Prostate gland (tissue), 2 donors: ENCODE results near the gene LCE2D. TPM values are rescaled to one million over a fixed set of nuclear protein-coding genes. Genes with fewer than 3 reads are reported as not detected.
"Not testable (repeated sequence)": the region's sequence is repeated elsewhere in the genome, so short reads cannot be mapped to it uniquely, and the experiment has no call there.

Experiments
- DNase-seq: peaks from one replicate; pipeline ENCODE4 v3.0.0-alpha.2; 2019; ENCODE audit warnings: low spot score
- H3K27ac ChIP-seq, 2 donors: fragments of 200-600 bp; sonication (generic); 2 replicates each; pipeline ENCODE4 v1.5.1; 2017 to 2019
- H3K27me3 ChIP-seq: fragments of 200-600 bp; sonication (generic); replicated peaks from 2 replicates; pipeline ENCODE4 v1.5.1; 2019; ENCODE audit not compliant: insufficient read depth
- H3K36me3 ChIP-seq, 2 donors: fragments of 200-600 bp; sonication (generic); 1 replicate in 1 of 2; 2 replicates in 1 of 2; pipeline versions ENCODE4 v1.5.1 to v1.8.1; 2017 to 2019
- H3K4me1 ChIP-seq: fragments of 200-600 bp; sonication (generic); replicated peaks from 2 replicates; pipeline ENCODE4 v1.5.1; 2019
- H3K4me3 ChIP-seq, 2 donors: fragments of 200-600 bp; sonication (generic); 2 replicates each; pipeline ENCODE4 v1.5.1; 2017 to 2019
- H3K9me3 ChIP-seq: fragments of 200-600 bp; sonication (generic); 2 replicates; pipeline ENCODE4 v1.5.1; 2017
- CTCF ChIP-seq, 4 experiments: fragments of 200-600 bp in 2 of 4; fragments of 450-650 bp in 2 of 4; sonication (generic) in 2 of 4; IDR thresholded peaks; 1 replicate in 3 of 4; 2 replicates in 1 of 4; pipeline ENCODE4 v1.5.1; 2016 to 2019; ENCODE audit warnings: antibody characterized with exemption in 4 of 4, mild to moderate bottlenecking in 2 of 4, moderate library complexity in 2 of 4
- POLR2A ChIP-seq: fragments of 450-650 bp; IDR thresholded peaks from one replicate; pipeline ENCODE4 v1.6.1; 2016; ENCODE audit warnings: antibody characterized with exemption, mild to moderate bottlenecking
- POLR2AphosphoS5 ChIP-seq: sonication (generic); formaldehyde crosslinking; IDR thresholded peaks from one replicate; pipeline ENCODE4 v1.6.1; 2017; ENCODE audit warnings: antibody characterized with exemption
- WGBS: methylation state at CpG from one replicate; pipeline ENCODE4 v1.1.5; 2018; 5-methylcytosine and 5-hydroxymethylcytosine counted together
- intact Hi-C: fragments of 100-400 bp; cut with DNase I; formaldehyde crosslinking; loops from one replicate; pipeline ENCODE4 v1.14.2; 2022
- total RNA-seq, 2 donors: library from RNA; depleted of rRNA; stranded (reverse); fragments of >200 nt; gene quantifications; one replicate each; pipeline ENCODE4 v1.1.0, GENCODE V29; 2016

The LCE2D gene
- total RNA-seq, 2 donors from 2014 or later: not detected

DNA sequence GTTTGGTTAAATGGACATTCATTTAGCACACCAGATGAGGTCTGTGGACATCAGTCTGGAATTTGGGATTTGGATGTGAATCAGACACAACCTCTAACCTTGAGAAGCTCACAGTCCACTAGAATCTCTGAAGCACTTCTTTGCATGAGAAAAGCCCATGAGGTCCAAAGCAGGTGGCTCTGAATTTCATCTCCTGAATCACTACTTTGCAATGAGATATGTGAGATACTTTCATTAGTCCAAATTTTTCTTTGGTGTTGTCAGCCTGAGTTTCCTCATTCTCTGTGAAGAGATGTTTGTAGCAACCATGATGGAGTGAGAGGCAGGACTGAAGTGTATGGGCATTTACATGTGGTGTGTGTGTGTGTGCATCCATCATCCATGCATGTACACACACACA lies 16.5 kb upstream of the LCE2D start:
- Histone ChIP-seq H3K4me3 (no peak overlapping the region), H3K36me3 (no peaks in the 10 kb centered on the region), H3K27me3 (no peaks in the 10 kb centered on the region), H3K4me1 (no peaks in the 10 kb centered on the region), H3K27ac (no peak overlapping the region), H3K9me3 (no peaks in the 10 kb centered on the region)
- no peak for DNase-seq
- intact Hi-C loops: no loop called here
- TF ChIP-seq CTCF (IDR thresholded peaks at IDR 0.05) (no peak), POLR2A (no peak), POLR2AphosphoS5 (no peak)

DNA sequence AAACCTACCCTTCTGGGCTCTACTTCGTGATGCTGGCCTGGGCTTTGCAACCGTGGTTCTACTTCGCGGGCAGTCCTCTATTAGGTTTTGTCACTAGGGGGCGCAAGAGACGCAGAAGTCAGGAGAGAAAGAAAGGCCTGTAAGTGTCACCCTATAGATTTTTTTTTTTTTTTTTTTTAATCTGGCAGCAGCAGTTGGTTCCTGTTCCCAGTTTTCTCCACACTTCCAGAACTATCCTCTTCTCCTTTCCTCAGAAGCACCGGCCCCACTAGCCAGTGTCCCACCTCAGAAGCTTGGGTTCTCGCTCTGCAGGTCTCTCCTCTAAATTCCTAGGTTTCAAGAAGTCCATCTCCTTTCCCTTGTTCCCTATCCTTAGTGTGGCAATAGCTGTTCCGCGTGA lies 9.1 kb upstream of the LCE2D start:
- WGBS: 29% methylated on average over 10 of the region's 10 CpGs
- TF ChIP-seq CTCF (IDR thresholded peaks at IDR 0.05) (no peak), POLR2AphosphoS5 (no peak), POLR2A (no peak)
- no peak overlapping the region for H3K4me3 ChIP-seq
- H3K27ac ChIP-seq: no peak overlapping the region
- no peaks in the 10 kb centered on the region for H3K36me3 ChIP-seq
- H3K4me1 ChIP-seq: no peaks in the 10 kb centered on the region
- intact Hi-C loops: no loop called here
- no peaks in the 10 kb centered on the region for H3K27me3 ChIP-seq
- DNase-seq: no peak
- H3K9me3 ChIP-seq: no peaks in the 10 kb centered on the region

- Histone ChIP-seq H3K27me3 (no peaks in the 10 kb centered on the region), H3K36me3 (no peaks in the 10 kb centered on the region), H3K27ac (no peak overlapping the region), H3K4me3 (no peak overlapping the region), H3K4me1 (no peaks in the 10 kb centered on the region), H3K9me3 (no peaks in the 10 kb centered on the region)
- WGBS: 81% methylated on average over 2 of the region's 2 CpGs
- intact Hi-C loops: no loop called here
- TF ChIP-seq POLR2AphosphoS5 (no peak), POLR2A (no peak), CTCF (IDR thresholded peaks at IDR 0.05) (no peak)
- no peak for DNase-seq
These were observed 6.7 kb upstream of the LCE2D start for GRCh38 chr1:152656459-152656858.

GRCh38 chr1:152657677-152658076 lies 5.5 kb upstream of the LCE2D start:
- DNase-seq: no peak
- TF ChIP-seq CTCF (IDR thresholded peaks at IDR 0.05) (no peak), POLR2A (no peak), POLR2AphosphoS5 (no peak)
- H3K9me3 ChIP-seq: no peaks in the 10 kb centered on the region
- H3K36me3 ChIP-seq: no peaks in the 10 kb centered on the region
- H3K27ac ChIP-seq: no peak overlapping the region
- 77% methylated on average over 4 of the region's 4 CpGs for WGBS
- no peaks in the 10 kb centered on the region for H3K4me1 ChIP-seq
- no peaks in the 10 kb centered on the region for H3K27me3 ChIP-seq
- intact Hi-C loops: no loop called here
- no peak overlapping the region for H3K4me3 ChIP-seq

- Histone ChIP-seq H3K27ac (no peak overlapping the region), H3K4me3 (no peak overlapping the region), H3K9me3 (no peaks in the 10 kb centered on the region), H3K36me3 (no peaks in the 10 kb centered on the region), H3K4me1 (no peaks in the 10 kb centered on the region), H3K27me3 (no peaks in the 10 kb centered on the region)
- 89% methylated on average over 3 of the region's 3 CpGs for WGBS
- TF ChIP-seq CTCF (IDR thresholded peaks at IDR 0.05): no peak
- no peak for TF ChIP-seq POLR2AphosphoS5
- TF ChIP-seq POLR2A: no peak
- DNase-seq: no peak
- intact Hi-C loops: no loop called here
These were observed 4.5 kb upstream of the LCE2D start for GRCh38 chr1:152658649-152659048.

DNA sequence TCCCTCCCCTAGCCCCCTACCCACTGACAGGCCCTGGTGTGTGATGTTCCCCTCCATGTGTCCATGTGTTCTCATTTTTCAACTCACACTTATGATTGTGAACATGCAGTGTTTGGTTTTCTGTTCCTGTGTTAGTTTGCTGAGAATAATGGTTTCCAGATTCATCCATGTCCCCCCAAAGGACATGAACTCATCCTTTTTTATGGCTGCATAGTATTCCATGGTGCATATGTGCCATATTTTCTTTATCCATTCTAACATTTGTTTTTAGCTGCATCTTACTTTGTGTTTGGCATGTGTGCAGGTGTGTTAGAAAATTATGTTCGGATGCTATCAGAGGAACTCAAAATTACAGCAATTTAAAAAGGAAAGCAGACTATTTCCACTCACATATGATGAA lies 3.0 kb downstream of the LCE2D start:
- H3K4me1 ChIP-seq, H3K27ac ChIP-seq, intact Hi-C loops, H3K4me3 ChIP-seq, H3K36me3 ChIP-seq, H3K9me3 ChIP-seq, DNase-seq, H3K27me3 ChIP-seq: not testable (repeated sequence)
- 94% methylated on average over 1 of the region's 1 CpG for WGBS
